CD4-positive, alpha-beta T cell (primary cell): ENCODE results near the gene ANKRD9. TPM values are rescaled to one million over a fixed set of nuclear protein-coding genes. Genes with fewer than 3 reads are reported as not detected.
"Not testable (repeated sequence)": the region's sequence is repeated elsewhere in the genome, so short reads cannot be mapped to it uniquely, and the experiment has no call there.

Experiments
- ATAC-seq: fragments of 200-7000 bp; cut with Tn5 transposase; one replicate; pipeline ENCODE4 v1.10.0; 2022; ENCODE audit warnings: mild to moderate bottlenecking; ENCODE audit not compliant: poor library complexity
- CTCF ChIA-PET: fragments of 350-600 bp; sonication (Branson Sonifier 250); formaldehyde crosslinking; loops from one replicate; lab custom pipeline; 2021; ENCODE audit warnings: antibody characterized with exemption, inconsistent platforms; lab: Charles Lee
- POLR2A ChIA-PET: fragments of 350-600 bp; sonication (Branson Sonifier 250); formaldehyde crosslinking; loops from one replicate; lab custom pipeline; 2021; ENCODE audit warnings: antibody characterized with exemption, inconsistent platforms; lab: Charles Lee
- DNase-seq, 14 experiments: peaks; one replicate each; pipeline ENCODE4 v3.0.0-alpha.2; 2013 to 2020; ENCODE audit warnings: mixed read lengths in 2 of 14
- H3K27ac ChIP-seq, 2 donors: one replicate each; pipeline versions ENCODE4 v1.5.1 to v1.7.0; 2013; ENCODE audit warnings: low read length in 2 of 2, low read depth in 1 of 2, mild to moderate bottlenecking in 1 of 2
- H3K27me3 ChIP-seq, 2 experiments: 1 replicate in 1 of 2; 2 replicates in 1 of 2; pipeline versions ENCODE4 v1.6.1 to v1.7.0; 2013; ENCODE audit warnings: low read length in 2 of 2, control low read depth in 1 of 2, mild to moderate bottlenecking in 1 of 2, moderate library complexity in 1 of 2; ENCODE audit not compliant: insufficient read depth in 2 of 2, control insufficient read depth in 1 of 2
- H3K36me3 ChIP-seq: one replicate; pipeline ENCODE4 v1.6.1; 2013; ENCODE audit warnings: low read length, control low read depth; ENCODE audit not compliant: insufficient read depth
- H3K4me1 ChIP-seq: one replicate; pipeline ENCODE4 v1.6.1; 2013; ENCODE audit warnings: low read length, control low read depth; ENCODE audit not compliant: insufficient read depth
- H3K4me3 ChIP-seq: one replicate; pipeline ENCODE4 v1.5.1; 2013; ENCODE audit warnings: mild to moderate bottlenecking, low read length, moderate library complexity
- H3K9me3 ChIP-seq, 2 experiments: 1 replicate in 1 of 2; 2 replicates in 1 of 2; pipeline versions ENCODE4 v1.6.1 to v1.7.0; 2013; ENCODE audit warnings: low read length in 2 of 2, mild to moderate bottlenecking in 2 of 2, control low read depth in 1 of 2, moderate library complexity in 1 of 2; ENCODE audit not compliant: control insufficient read depth in 1 of 2, insufficient read depth in 1 of 2
- H3K27ac Mint-ChIP-seq: one replicate; pipeline ENCODE4 v1.8.0; 2020; ENCODE audit warnings: mixed read lengths
- H3K27me3 Mint-ChIP-seq: one replicate; pipeline ENCODE4 v1.8.0; 2021; ENCODE audit warnings: mixed read lengths
- H3K36me3 Mint-ChIP-seq: one replicate; pipeline ENCODE4 v1.8.0; 2021; ENCODE audit warnings: low read depth, mixed read lengths
- H3K4me1 Mint-ChIP-seq: one replicate; pipeline ENCODE4 v1.8.0; 2021; ENCODE audit warnings: low read depth, mixed read lengths
- H3K4me3 Mint-ChIP-seq: one replicate; pipeline ENCODE4 v1.8.0; 2020; ENCODE audit warnings: mild to moderate bottlenecking, mixed read lengths
- H3K9me3 Mint-ChIP-seq: one replicate; pipeline ENCODE4 v1.8.0; 2020; ENCODE audit warnings: mixed read lengths
- CTCF ChIP-seq: fragments of 200-600 bp; IDR thresholded peaks from one replicate; pipeline ENCODE4 v1.8.0; 2022; ENCODE audit warnings: antibody characterized with exemption, mild to moderate bottlenecking
- intact Hi-C, 2 experiments: fragments of 100-400 bp; cut with DNase I in 1 of 2; cut with micrococcal nuclease in 1 of 2; formaldehyde crosslinking; loops; one replicate each; pipeline versions ENCODE4 v1.15.1 to v1.9.0; 2023 to 2025; cut with DNase I, micrococcal nuclease
- total RNA-seq, 174 experiments: library from RNA in 2 of 174; stranded (reverse) in 2 of 174; gene quantifications; one replicate each; pipeline ENCODE4 v1.2.3 and lab custom pipeline; 2021 to 2026

The ANKRD9 gene
- total RNA-seq, 2 experiments from 2014 or later, result 4.4 to 5.5 TPM

GRCh38 chr14:102544747-102545460 is 35.3 kb upstream of the ANKRD9 start:
- intact Hi-C loops, result no loop called here
- Mint-ChIP-seq H3K27me3 (peaks cover 43% of the 10 kb centered on the region), H3K36me3 (no peaks in the 10 kb centered on the region), H3K9me3 (no peaks in the 10 kb centered on the region), H3K27ac (no peak overlapping the region), H3K4me3 (peak overlapping the region; percentile 52), H3K4me1 (peaks cover 4% of the 10 kb centered on the region)
- POLR2A ChIA-PET, result no interaction called here
- ATAC-seq (peak; percentile 67), DNase-seq (peak in 6 of 14 experiments; percentile 8 to 48 (median 30))
- Histone ChIP-seq H3K36me3 (no peaks in the 10 kb centered on the region), H3K27me3 (peaks cover 22 to 24% of the 10 kb centered on the region in 2 experiments), H3K4me3 (peak overlapping the region; percentile 22), H3K27ac (no peak overlapping the region), H3K4me1 (peaks cover 16% of the 10 kb centered on the region), H3K9me3 (peaks cover 0 to 8% of the 10 kb centered on the region in 2 experiments)
- CTCF ChIA-PET, result no interaction called here
- no peak for TF ChIP-seq CTCF

GRCh38 chr14:102544046-102544746 is 34.6 kb upstream of the ANKRD9 start:
- peaks cover 4% of the 10 kb centered on the region for H3K4me1 Mint-ChIP-seq
- Histone ChIP-seq H3K27ac (no peak overlapping the region), H3K27me3 (peaks cover 22 to 24% of the 10 kb centered on the region in 2 experiments), H3K4me1 (peaks cover 16% of the 10 kb centered on the region), H3K9me3 (peaks cover 0 to 8% of the 10 kb centered on the region in 2 experiments), H3K36me3 (no peaks in the 10 kb centered on the region), H3K4me3 (no peak overlapping the region)
- no peak overlapping the region for H3K27ac Mint-ChIP-seq
- H3K4me3 Mint-ChIP-seq, result no peak overlapping the region
- H3K9me3 Mint-ChIP-seq, result no peaks in the 10 kb centered on the region
- ChIA-PET CTCF (no interaction called here), POLR2A (no interaction called here)
- no peak for DNase-seq
- H3K27me3 Mint-ChIP-seq, result peaks cover 43% of the 10 kb centered on the region
- H3K36me3 Mint-ChIP-seq, result no peaks in the 10 kb centered on the region
- no peak for ATAC-seq
- no peak for TF ChIP-seq CTCF
- intact Hi-C loops, result no loop called here

DNA sequence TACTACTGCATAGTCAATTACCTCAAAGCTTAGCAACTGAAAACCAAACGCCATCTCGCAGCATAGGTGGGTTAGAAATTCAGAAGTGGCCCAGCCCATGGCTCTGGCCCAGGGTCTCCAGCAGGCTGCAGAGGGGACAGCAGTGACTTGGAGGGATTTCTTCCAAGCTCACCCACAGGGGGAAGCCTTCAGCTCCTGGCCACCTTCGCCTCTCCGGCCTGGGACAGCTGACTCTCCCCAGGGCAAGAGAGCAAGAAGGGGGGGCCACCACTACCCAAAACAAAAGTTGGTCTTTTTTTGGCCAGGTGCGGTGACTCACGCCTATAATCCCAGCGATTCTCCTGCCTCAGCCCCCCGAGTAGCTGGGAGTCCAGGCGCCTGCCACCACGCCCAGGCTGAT is 32.2 kb upstream of the ANKRD9 start:
- peaks cover 0 to 8% of the 10 kb centered on the region in 2 experiments for H3K9me3 ChIP-seq
- Mint-ChIP-seq H3K9me3 (no peaks in the 10 kb centered on the region), H3K36me3 (no peaks in the 10 kb centered on the region), H3K27ac (no peak overlapping the region), H3K4me1 (peaks cover 4% of the 10 kb centered on the region), H3K4me3 (no peak overlapping the region), H3K27me3 (peaks cover 21% of the 10 kb centered on the region)
- no peaks in the 10 kb centered on the region for H3K36me3 ChIP-seq
- peaks cover 19 to 20% of the 10 kb centered on the region in 2 experiments for H3K27me3 ChIP-seq
- H3K27ac ChIP-seq, result no peak overlapping the region
- H3K4me1 ChIP-seq, result peaks cover 16% of the 10 kb centered on the region
- CTCF ChIA-PET, result no interaction called here
- ATAC-seq (no peak), DNase-seq (no peak)
- no peak overlapping the region for H3K4me3 ChIP-seq
- POLR2A ChIA-PET, result no interaction called here
- intact Hi-C loops, result no loop called here
- no peak for TF ChIP-seq CTCF

DNA sequence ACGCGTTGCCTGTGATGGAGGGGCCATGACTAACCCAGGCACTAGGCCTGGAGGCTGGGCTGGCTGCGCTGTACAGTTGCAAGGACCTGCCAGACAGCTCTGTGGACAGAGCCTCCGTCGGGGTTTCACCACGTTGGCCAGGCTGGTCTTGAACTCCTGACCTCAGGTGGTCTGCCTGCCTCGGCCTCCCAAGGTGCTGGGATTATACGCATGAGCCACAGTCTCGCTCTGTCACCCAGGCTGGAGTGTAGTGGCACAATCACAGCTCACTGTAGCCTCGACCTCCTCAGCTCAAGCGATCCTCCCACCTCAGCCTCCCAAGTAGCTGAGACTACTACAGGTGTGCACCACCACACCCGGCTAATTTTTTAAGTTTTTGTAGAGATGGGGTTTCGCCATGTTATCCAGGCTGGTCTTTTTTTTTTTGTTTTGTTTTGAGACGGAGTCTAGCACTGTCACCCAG is 31.5 kb upstream of the ANKRD9 start:
- H3K27me3 ChIP-seq, result peaks cover 18 to 20% of the 10 kb centered on the region in 2 experiments
- H3K4me1 Mint-ChIP-seq, POLR2A ChIA-PET, H3K36me3 ChIP-seq, ATAC-seq, DNase-seq, H3K9me3 ChIP-seq, intact Hi-C loops, H3K9me3 Mint-ChIP-seq, H3K4me3 ChIP-seq, H3K27ac ChIP-seq, CTCF ChIA-PET, H3K36me3 Mint-ChIP-seq, H3K4me3 Mint-ChIP-seq, H3K27ac Mint-ChIP-seq: not testable (repeated sequence)
- H3K27me3 Mint-ChIP-seq, result peaks cover 20% of the 10 kb centered on the region
- peaks cover 16% of the 10 kb centered on the region for H3K4me1 ChIP-seq
